Left colon (tissue), 2 donors: ENCODE data around the gene PNCK. TPM values are rescaled to one million over a fixed set of nuclear protein-coding genes. Genes with fewer than 3 reads are reported as not detected.
"Not testable (repeated sequence)": the region's sequence is repeated elsewhere in the genome, so short reads cannot be mapped to it uniquely, and the experiment has no call there.

Source experiments
- ATAC-seq: fragments of 200-7000 bp; cut with Tn5 transposase; one replicate; pipeline ENCODE4 v1.9.1; 2020; ENCODE audit warnings: mild to moderate bottlenecking, moderate library complexity
- DNase-seq, 2 donors: peaks; one replicate each; pipeline ENCODE4 v3.0.0-alpha.2; 2020
- intact Hi-C, 2 donors: fragments of 100-400 bp; cut with DNase I in 1 of 2; cut with micrococcal nuclease in 1 of 2; formaldehyde crosslinking; loops; one replicate each; pipeline versions ENCODE4 v1.11.2 to v1.14.0; 2022; cut with DNase I, micrococcal nuclease
- total RNA-seq, 2 donors: library from RNA; stranded (reverse); fragmentation: NEBNext Ultra II Directional; extraction: Animal tissue kit (Norgen Biotek cat#: 25700); gene quantifications; one replicate each; pipeline ENCODE4 v1.2.1, GENCODE V29; 2021
- donor health status: DM: no; HTN: no; CAD: no.
- donor health status: DM: yes; HTN: yes; CAD: no.

The PNCK gene
- total RNA-seq, 2 donors from 2014 or later: 1.1 to 14.2 TPM

DNA sequence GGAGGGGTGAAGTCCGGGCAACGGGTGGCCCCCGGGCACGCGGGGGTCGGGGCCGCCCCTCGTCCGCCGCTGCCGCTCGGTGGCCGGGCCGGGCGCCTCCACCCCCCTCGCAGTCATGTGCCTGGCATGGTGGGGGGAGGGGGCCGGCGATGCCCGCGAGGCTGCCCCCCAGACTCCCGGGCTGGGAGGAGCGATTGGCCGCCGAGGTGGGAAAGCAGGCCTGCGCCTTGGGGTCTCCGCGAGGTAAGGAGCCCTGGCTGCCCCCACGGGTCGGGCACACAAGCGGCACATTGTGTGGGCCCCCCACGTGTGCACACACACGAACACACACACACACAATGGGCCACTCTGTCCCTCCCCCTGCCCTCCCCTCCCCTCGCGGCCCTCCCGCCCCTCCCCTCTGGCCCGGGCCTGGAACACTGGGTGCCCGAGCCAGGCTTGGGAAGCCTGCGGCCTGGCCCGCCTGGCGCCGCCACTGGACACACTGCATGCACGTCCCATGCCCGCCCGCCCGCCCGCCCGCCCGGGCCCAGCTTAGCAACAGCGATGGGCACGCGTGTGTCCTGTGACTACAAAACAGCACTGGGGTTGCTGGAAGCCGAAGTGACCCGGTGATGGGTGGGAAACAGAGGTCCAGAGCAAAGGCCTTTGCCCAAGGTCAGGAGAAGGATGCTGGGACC lies 15.4 kb upstream of the PNCK start:
- DNase-seq: no peak
- ATAC-seq: no peak

GRCh38 chrX:153688506-153688905 lies 14.9 kb upstream of the PNCK start:
- ATAC-seq (no peak), DNase-seq (no peak)

More for the DNA sequence above, 15.4 kb upstream of the PNCK start:
- intact Hi-C loops: no loop called here

GRCh38 chrX:153688071-153688470 lies 14.5 kb upstream of the PNCK start:
- DNase-seq (no peak), ATAC-seq (no peak)
- intact Hi-C loops: no loop called here

More at GRCh38 chrX:153688506-153688905, 14.9 kb upstream of the PNCK start:
- intact Hi-C loops: no loop called here

DNA sequence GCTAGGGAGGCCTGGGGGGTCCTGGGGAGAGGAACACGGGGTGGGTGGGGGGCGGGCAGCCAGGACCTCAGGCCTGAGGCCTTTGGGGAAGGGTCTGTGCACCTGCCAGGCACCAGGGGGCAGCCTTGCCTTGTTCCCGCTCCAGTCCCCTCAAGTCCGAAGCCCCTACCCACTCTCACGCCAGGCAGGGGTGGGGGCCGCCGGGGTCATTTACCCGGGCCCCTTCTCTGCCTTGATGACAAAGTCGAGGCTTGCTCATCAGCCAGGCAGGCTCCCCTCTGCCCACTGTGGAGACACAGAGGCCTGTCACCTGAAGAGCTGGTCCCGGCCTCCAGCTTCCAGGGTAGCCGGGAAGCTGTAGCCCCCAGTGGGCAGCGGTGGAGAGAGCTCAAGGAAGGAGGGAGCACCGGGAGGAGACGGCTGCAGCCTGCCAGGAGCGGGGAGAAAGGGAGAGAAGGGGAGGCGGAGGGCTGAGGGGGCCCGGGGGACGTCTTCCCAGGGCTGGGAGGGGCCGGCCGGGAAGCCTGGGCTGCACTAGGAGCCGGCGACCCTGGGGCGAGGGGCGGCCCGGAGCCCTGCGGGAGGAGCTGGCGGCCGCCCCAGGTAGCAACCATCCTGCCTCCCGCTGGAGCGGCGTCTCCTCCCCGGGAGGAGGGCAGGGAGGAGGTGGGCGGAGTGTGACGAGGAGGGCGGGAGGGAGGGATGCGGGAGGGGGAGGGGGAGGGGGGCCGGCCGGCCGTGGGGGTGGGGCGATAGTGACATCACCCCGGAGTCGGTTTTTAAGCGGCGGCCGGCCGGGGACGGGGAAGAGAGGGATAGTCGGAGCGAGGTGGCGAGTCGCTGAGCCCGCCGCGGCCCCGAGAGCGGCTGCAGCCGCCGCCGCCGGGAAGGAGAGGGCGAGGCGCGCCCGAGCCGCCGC lies 13.8 kb upstream of the PNCK start, which contains the start of gene SLC6A8:
Gene SLC6A8 (plus strand): TSS at position 806 of the 919 bp plus-strand sequence. CDS start 649 bp downstream, outside the sequence.
- intact Hi-C loops: no loop called here
- DNase-seq (peak; percentile 70 to 71), ATAC-seq (peak; percentile 73)

GRCh38 chrX:153686711-153687110 lies 13.1 kb upstream of the PNCK start:
- intact Hi-C loops: no loop called here
- peak; percentile 56 for ATAC-seq
- peak in 1 of 2 donors; percentile 50 for DNase-seq

- intact Hi-C loops: no loop called here
- ATAC-seq (no peak), DNase-seq (peak; percentile 14 to 26)
Measured at GRCh38 chrX:153685751-153686696, 12.4 kb upstream of the PNCK start.

GRCh38 chrX:153685156-153685536 lies 11.5 kb upstream of the PNCK start:
- DNase-seq: no peak
- intact Hi-C loops: no loop called here
- no peak for ATAC-seq

- intact Hi-C loops: no loop called here
- no peak for ATAC-seq
- no peak for DNase-seq
Measured at GRCh38 chrX:153684467-153685155, 11.0 kb upstream of the PNCK start.

GRCh38 chrX:153683486-153683885 lies 9.9 kb upstream of the PNCK start:
- DNase-seq, intact Hi-C loops, ATAC-seq: not testable (repeated sequence)

GRCh38 chrX:153681175-153681574 lies 7.6 kb upstream of the PNCK start:
- intact Hi-C loops: no loop called here
- DNase-seq: no peak
- no peak for ATAC-seq

GRCh38 chrX:153674219-153674851 lies 722 bp upstream of the PNCK start:
- ATAC-seq (no peak), DNase-seq (no peak)
- intact Hi-C loops: no loop called here

DNA sequence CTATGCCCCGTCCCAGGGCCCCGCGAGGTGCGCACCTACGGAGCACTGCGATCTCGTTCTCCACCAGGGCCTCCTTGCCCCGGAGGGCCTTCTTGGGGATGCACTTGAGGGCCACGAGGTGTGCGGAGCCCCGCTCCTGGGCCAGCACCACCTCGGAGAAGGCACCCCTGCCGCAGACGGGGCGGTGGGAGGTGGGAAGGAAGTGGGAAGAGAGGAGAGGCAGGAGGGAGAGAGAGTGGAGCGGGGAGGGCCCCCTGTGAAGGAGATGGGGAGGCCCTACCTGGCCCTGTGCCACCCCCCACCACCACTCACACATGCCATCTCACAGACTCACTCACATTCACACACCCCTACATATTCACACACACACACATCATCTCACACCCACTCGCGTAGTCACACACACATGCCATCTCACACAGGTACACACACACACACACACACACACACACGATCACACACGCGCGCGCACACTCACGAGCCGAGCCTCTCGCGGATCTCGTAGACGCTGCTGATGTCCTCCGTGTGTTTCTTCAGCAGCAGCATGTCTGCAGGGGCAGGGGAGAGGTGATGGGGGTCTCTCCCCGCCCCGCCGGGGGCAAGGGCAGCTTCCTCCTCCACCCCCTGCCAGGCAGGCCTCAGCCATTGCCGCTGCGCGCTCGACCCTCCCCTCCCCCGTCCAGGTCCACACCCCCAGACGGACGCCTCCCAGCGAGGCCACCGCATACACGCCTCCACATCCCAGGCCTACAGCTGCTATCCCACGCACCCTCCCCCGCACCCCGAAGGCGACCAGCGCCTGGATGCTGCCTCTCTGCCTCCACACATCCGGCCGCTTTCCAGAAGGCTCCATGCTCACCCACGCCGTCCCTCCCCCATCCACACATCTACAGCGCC lies 834 bp downstream of the PNCK start:
- intact Hi-C loops: no loop called here

GRCh38 chrX:153671589-153672530 lies 1.8 kb downstream of the PNCK start:
- DNase-seq (no peak), ATAC-seq (no peak)
- intact Hi-C loops: no loop called here

More for the DNA sequence above, 834 bp downstream of the PNCK start:
- ATAC-seq (no peak), DNase-seq (peak in 1 of 2 donors; percentile 28)

GRCh38 chrX:153670748-153671588 lies 2.6 kb downstream of the PNCK start:
- DNase-seq: no peak
- intact Hi-C loops: no loop called here
- ATAC-seq: no peak
